ENCODE measurements around the gene OR56A5.
"Not testable (repeated sequence)": the region's sequence is repeated elsewhere in the genome, so short reads cannot be mapped to it uniquely, and the experiment has no call there.

The OR56A5 gene

GRCh38 chr11:5966958-5967357 lies 1.3 kb downstream of the OR56A5 start:
- Mint-ChIP-seq H3K9me3 (peaks cover 22% of the 10 kb centered on the region), H3K27ac (no peak overlapping the region), H3K4me1 (ENCODE audit: low read depth) (no peaks in the 10 kb centered on the region), H3K4me3 (no peak overlapping the region), H3K27me3 (peaks cover 4% of the 10 kb centered on the region), H3K36me3 (ENCODE audit: low read depth) (no peaks in the 10 kb centered on the region)
- intact Hi-C loops (cut with micrococcal nuclease): no loop called here

DNA sequence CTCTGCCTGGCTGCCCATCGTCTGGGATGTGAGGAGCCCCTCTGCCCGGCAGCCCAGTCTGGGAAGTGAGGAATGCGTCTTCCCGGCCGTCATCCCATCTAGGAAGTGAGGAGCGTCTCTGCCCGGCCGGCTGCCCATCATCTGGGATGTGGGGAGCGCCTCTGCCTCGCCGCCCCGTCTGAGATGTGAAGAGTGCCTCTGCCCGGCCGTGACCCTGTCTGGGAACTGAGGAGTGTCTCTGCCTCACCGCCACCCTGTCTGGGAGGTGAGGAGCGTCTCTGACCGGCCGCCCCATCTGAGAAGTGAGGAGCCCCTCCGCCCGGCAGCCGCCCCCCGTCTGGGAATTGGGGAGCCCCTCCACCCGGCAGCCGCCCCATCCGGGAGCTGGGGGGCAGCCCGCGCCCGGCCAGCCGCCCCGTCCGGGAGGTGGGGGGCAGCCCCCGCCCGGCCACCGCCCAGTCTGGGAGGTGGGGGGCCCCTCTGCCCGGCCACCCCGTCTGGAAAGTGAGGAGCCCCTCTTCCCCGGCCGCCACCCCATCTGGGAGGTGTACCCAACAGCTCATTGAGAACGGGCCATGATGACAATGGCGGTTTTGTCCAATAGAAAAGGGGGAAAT lies 7.5 kb downstream of the OR56A5 start:
- H3K4me1 Mint-ChIP-seq (ENCODE audit: low read depth); H3K36me3 Mint-ChIP-seq (ENCODE audit: low read depth); intact Hi-C loops (cut with micrococcal nuclease); H3K27me3 Mint-ChIP-seq; H3K4me3 Mint-ChIP-seq; H3K27ac Mint-ChIP-seq: not testable (repeated sequence)
- H3K9me3 Mint-ChIP-seq: peaks cover 45% of the 10 kb centered on the region

DNA sequence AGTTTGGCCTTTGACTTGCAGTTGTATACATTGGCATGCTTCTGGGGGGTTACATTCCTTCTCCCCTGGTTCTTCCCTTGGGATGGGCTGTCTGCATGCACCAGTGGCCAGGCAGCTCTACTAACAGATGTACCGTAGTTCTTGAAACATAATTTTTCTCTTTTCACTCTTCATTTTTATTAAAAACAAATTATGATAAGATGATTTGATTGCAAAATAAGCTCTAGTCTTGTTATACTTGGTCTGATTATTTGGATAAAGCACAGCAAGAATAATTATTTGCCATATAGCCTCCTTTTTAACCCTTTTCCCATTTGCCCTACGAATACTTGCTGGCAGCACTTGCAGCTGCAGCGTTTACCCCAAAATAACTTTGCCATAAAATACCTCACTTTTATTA lies 12.7 kb downstream of the OR56A5 start:
- Mint-ChIP-seq H3K36me3 (ENCODE audit: low read depth) (no peaks in the 10 kb centered on the region), H3K4me3 (no peak overlapping the region), H3K27ac (no peak overlapping the region), H3K9me3 (peaks cover 15% of the 10 kb centered on the region), H3K4me1 (ENCODE audit: low read depth) (no peaks in the 10 kb centered on the region), H3K27me3 (no peaks in the 10 kb centered on the region)
- intact Hi-C loops (cut with micrococcal nuclease): no loop called here

GRCh38 chr11:5941951-5942350 lies 26.3 kb downstream of the OR56A5 start, which contains the start of gene OR56A3:
TSS of gene OR56A3 (plus strand) at chr11:5942251. CDS start at chr11:5947347, 5,096 bp downstream.
- intact Hi-C loops (cut with micrococcal nuclease): no loop called here
- Mint-ChIP-seq H3K27me3 (no peaks in the 10 kb centered on the region), H3K9me3 (peaks cover 21% of the 10 kb centered on the region), H3K27ac (no peak within 1 kb of the TSS), H3K4me3 (no peak within 1 kb of the TSS), H3K36me3 (ENCODE audit: low read depth) (no peaks in the 10 kb centered on the region), H3K4me1 (ENCODE audit: low read depth) (no peaks in the 10 kb centered on the region)

- Mint-ChIP-seq H3K27me3 (no peaks in the 10 kb centered on the region), H3K4me1 (ENCODE audit: low read depth) (no peaks in the 10 kb centered on the region), H3K27ac (no peak overlapping the region), H3K9me3 (peaks cover 33% of the 10 kb centered on the region), H3K4me3 (no peak overlapping the region), H3K36me3 (ENCODE audit: low read depth) (no peaks in the 10 kb centered on the region)
- intact Hi-C loops (cut with micrococcal nuclease): no loop called here
Observed at GRCh38 chr11:5940748-5941147, 27.5 kb downstream of the OR56A5 start.

- no peaks in the 10 kb centered on the region for H3K27me3 Mint-ChIP-seq
- no peaks in the 10 kb centered on the region for H3K4me1 Mint-ChIP-seq (ENCODE audit: low read depth)
- no peaks in the 10 kb centered on the region for H3K36me3 Mint-ChIP-seq (ENCODE audit: low read depth)
- intact Hi-C loops (cut with micrococcal nuclease): no loop called here
- H3K9me3 Mint-ChIP-seq: peaks cover 39% of the 10 kb centered on the region
- H3K27ac Mint-ChIP-seq: no peak overlapping the region
- no peak overlapping the region for H3K4me3 Mint-ChIP-seq
Observed at GRCh38 chr11:5938603-5938965, 29.7 kb downstream of the OR56A5 start.

GRCh38 chr11:5937868-5938602 lies 30.3 kb downstream of the OR56A5 start:
- Mint-ChIP-seq H3K9me3 (peaks cover 44% of the 10 kb centered on the region), H3K4me3 (no peak overlapping the region)

DNA sequence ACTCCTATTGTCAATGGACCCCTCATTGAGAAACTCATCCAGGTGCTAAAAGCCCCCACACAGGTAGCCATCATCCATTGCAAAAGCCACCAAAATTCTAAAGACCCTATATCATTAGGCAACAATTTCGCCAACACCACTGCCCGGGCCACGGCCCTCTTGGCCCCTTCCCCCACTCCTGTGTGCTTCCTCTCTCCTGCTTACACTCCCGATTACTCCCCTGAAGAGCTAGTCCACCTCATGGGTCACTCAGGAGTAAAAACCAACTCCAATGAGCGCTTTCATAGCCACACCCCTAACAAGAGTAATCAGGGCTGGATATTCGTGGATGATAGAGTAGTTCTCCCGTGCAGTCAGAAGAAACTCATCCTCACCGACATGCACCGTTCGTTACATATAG lies 35.2 kb downstream of the OR56A5 start:
- Mint-ChIP-seq H3K36me3 (ENCODE audit: low read depth) (no peaks in the 10 kb centered on the region), H3K27me3 (no peaks in the 10 kb centered on the region), H3K9me3 (peaks cover 83% of the 10 kb centered on the region), H3K4me3 (no peak overlapping the region), H3K27ac (no peak overlapping the region), H3K4me1 (ENCODE audit: low read depth) (no peaks in the 10 kb centered on the region)
- intact Hi-C loops (cut with micrococcal nuclease): no loop called here

More at GRCh38 chr11:5937868-5938602, 30.3 kb downstream of the OR56A5 start:
- Mint-ChIP-seq H3K27ac (no peak overlapping the region), H3K4me1 (ENCODE audit: low read depth) (no peaks in the 10 kb centered on the region), H3K36me3 (ENCODE audit: low read depth) (no peaks in the 10 kb centered on the region), H3K27me3 (no peaks in the 10 kb centered on the region)
- intact Hi-C loops (cut with micrococcal nuclease): no loop called here

- intact Hi-C loops (cut with micrococcal nuclease): no loop called here
- no peak overlapping the region for H3K27ac Mint-ChIP-seq
- peaks cover 82% of the 10 kb centered on the region for H3K9me3 Mint-ChIP-seq
- no peaks in the 10 kb centered on the region for H3K36me3 Mint-ChIP-seq (ENCODE audit: low read depth)
- no peaks in the 10 kb centered on the region for H3K4me1 Mint-ChIP-seq (ENCODE audit: low read depth)
- no peaks in the 10 kb centered on the region for H3K27me3 Mint-ChIP-seq
- H3K4me3 Mint-ChIP-seq: no peak overlapping the region
Observed at GRCh38 chr11:5932671-5933070, 35.6 kb downstream of the OR56A5 start.

GRCh38 chr11:5931061-5931460 lies 37.2 kb downstream of the OR56A5 start:
- H3K27me3 Mint-ChIP-seq: no peaks in the 10 kb centered on the region
- no peaks in the 10 kb centered on the region for H3K36me3 Mint-ChIP-seq (ENCODE audit: low read depth)
- H3K4me1 Mint-ChIP-seq (ENCODE audit: low read depth): no peaks in the 10 kb centered on the region
- no peak overlapping the region for H3K27ac Mint-ChIP-seq
- H3K9me3 Mint-ChIP-seq: peaks cover 66% of the 10 kb centered on the region
- H3K4me3 Mint-ChIP-seq: no peak overlapping the region
- intact Hi-C loops (cut with micrococcal nuclease): no loop called here

GRCh38 chr11:5930614-5931013 lies 37.7 kb downstream of the OR56A5 start:
- H3K4me3 Mint-ChIP-seq: no peak overlapping the region
- H3K9me3 Mint-ChIP-seq: peaks cover 61% of the 10 kb centered on the region
- no peaks in the 10 kb centered on the region for H3K36me3 Mint-ChIP-seq (ENCODE audit: low read depth)
- H3K27me3 Mint-ChIP-seq: no peaks in the 10 kb centered on the region
- H3K27ac Mint-ChIP-seq: no peak overlapping the region
- intact Hi-C loops (cut with micrococcal nuclease): no loop called here
- H3K4me1 Mint-ChIP-seq (ENCODE audit: low read depth): no peaks in the 10 kb centered on the region

- Mint-ChIP-seq H3K4me3 (no peak overlapping the region), H3K27ac (no peak overlapping the region), H3K9me3 (peaks cover 58% of the 10 kb centered on the region), H3K27me3 (no peaks in the 10 kb centered on the region), H3K4me1 (ENCODE audit: low read depth) (no peaks in the 10 kb centered on the region), H3K36me3 (ENCODE audit: low read depth) (no peaks in the 10 kb centered on the region)
- intact Hi-C loops (cut with micrococcal nuclease): no loop called here
Observed at GRCh38 chr11:5929571-5930368, 38.5 kb downstream of the OR56A5 start.

- H3K27ac Mint-ChIP-seq: no peak overlapping the region
- peaks cover 58% of the 10 kb centered on the region for H3K9me3 Mint-ChIP-seq
- no peaks in the 10 kb centered on the region for H3K27me3 Mint-ChIP-seq
- no peaks in the 10 kb centered on the region for H3K36me3 Mint-ChIP-seq (ENCODE audit: low read depth)
- H3K4me3 Mint-ChIP-seq: no peak overlapping the region
- intact Hi-C loops (cut with micrococcal nuclease): no loop called here
- H3K4me1 Mint-ChIP-seq (ENCODE audit: low read depth): no peaks in the 10 kb centered on the region
Observed at GRCh38 chr11:5928811-5929210, 39.5 kb downstream of the OR56A5 start.

DNA sequence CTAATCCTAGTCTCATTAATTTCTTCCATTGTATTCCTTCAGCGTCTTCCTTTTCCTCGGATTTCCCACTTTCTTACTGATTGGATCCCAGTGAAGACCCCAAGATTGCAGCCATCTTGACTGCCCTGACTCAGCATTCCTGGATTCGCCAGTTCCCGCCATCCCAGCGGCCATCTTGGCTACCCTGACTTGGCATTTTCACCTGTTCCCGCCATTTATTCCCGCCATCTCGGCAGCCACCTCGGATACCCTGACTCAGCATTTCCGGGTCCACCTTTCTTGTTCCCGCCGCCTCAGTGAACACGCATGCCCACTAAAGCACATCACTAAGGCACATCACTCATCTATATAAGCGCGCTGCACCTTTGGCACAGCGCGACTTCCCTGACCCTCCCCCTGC lies 40.0 kb downstream of the OR56A5 start:
- Mint-ChIP-seq H3K27me3 (no peaks in the 10 kb centered on the region), H3K4me1 (ENCODE audit: low read depth) (no peaks in the 10 kb centered on the region), H3K36me3 (ENCODE audit: low read depth) (no peaks in the 10 kb centered on the region), H3K27ac (no peak overlapping the region), H3K4me3 (no peak overlapping the region), H3K9me3 (peaks cover 54% of the 10 kb centered on the region)
- intact Hi-C loops (cut with micrococcal nuclease): no loop called here

All from dendritic cell treated with granulocyte-macrophage colony-stimulating factor and Interleukin-4, amounts not matched to agents 40 ng/mL and 50 ng/mL, for 4 days (primary cell).